SU-DHL-6 (cell line): Measurements from ENCODE around the gene PIK3CD.

ENCODE experiments used
- H2AFZ ChIP-seq: fragments of 200-600 bp; sonication (generic); 2 replicates; pipeline ENCODE4 v1.6.1; 2014; ENCODE audit warnings: low read depth, mild to moderate bottlenecking, moderate library complexity, mixed read lengths, antibody characterized with exemption, low read length; ENCODE audit not compliant: severe bottlenecking
- H3F3A ChIP-seq: fragments of 200-600 bp; shearing (Covaris generic); 2 replicates; pipeline ENCODE4 v1.6.0; 2016; ENCODE audit warnings: antibody characterized with exemption, mild to moderate bottlenecking; ENCODE audit not compliant: insufficient read depth
- H3K27ac ChIP-seq: fragments of 200-600 bp; sonication (generic); 2 replicates; pipeline ENCODE4 v1.5.1; 2016; ENCODE audit warnings: low read depth, mild to moderate bottlenecking, low read length, moderate library complexity, mixed read lengths
- H3K27me3 ChIP-seq: fragments of 200-600 bp; sonication (generic), shearing (Covaris generic); 2 replicates; pipeline ENCODE4 v1.6.0; 2014; ENCODE audit warnings: mild to moderate bottlenecking, low read length
- H3K36me3 ChIP-seq: fragments of 200-600 bp; sonication (generic); 2 replicates; pipeline ENCODE4 v1.6.1; 2014; ENCODE audit warnings: mild to moderate bottlenecking, low read length, mixed read lengths
- H3K4me2 ChIP-seq: fragments of 300-600, 200-600 bp; shearing (Covaris generic), sonication (generic); 2 replicates; pipeline ENCODE4 v1.6.0; 2014; ENCODE audit warnings: low read length, low read depth, mild to moderate bottlenecking; ENCODE audit not compliant: poor library complexity, severe bottlenecking
- H3K4me3 ChIP-seq: fragments of 200-600 bp; sonication (generic); 2 replicates; pipeline ENCODE4 v1.5.1; 2014; ENCODE audit warnings: antibody characterized with exemption, low read length, mild to moderate bottlenecking, mixed read lengths; ENCODE audit not compliant: insufficient read depth, poor library complexity, severe bottlenecking
- H3K79me2 ChIP-seq: fragments of 200-600 bp; sonication (generic); 2 replicates; pipeline ENCODE4 v1.6.1; 2014; ENCODE audit warnings: mild to moderate bottlenecking, low read length, moderate library complexity; ENCODE audit not compliant: insufficient read depth
- H3K9ac ChIP-seq: fragments of 200-600 bp; sonication (generic); 2 replicates; pipeline ENCODE4 v1.7.0; 2014; ENCODE audit warnings: mild to moderate bottlenecking, low read length
- H3K9me2 ChIP-seq: fragments of 200-600 bp; sonication (generic); replicated peaks from 2 replicates; pipeline ENCODE4 v1.6.1; 2014; ENCODE audit warnings: low read length; ENCODE audit not compliant: insufficient read depth
- H3K9me3 ChIP-seq: fragments of 200-600 bp; sonication (generic); 2 replicates; pipeline ENCODE4 v1.6.1; 2014; ENCODE audit warnings: low read length, mixed read lengths; ENCODE audit not compliant: insufficient read depth
- H4K20me1 ChIP-seq: fragments of 200-600 bp; sonication (generic); 2 replicates; pipeline ENCODE4 v1.6.1; 2014; ENCODE audit warnings: low read depth, mild to moderate bottlenecking, antibody characterized with exemption, low read length, moderate library complexity, mixed read lengths
- EZH2phosphoT487 ChIP-seq: fragments of 200-600 bp; sonication (generic), shearing (Covaris generic); conservative IDR thresholded peaks from 2 replicates; pipeline ENCODE4 v1.6.1; 2018; ENCODE audit warnings: mild to moderate bottlenecking, antibody characterized with exemption, low read length, moderate library complexity, mixed read lengths
- TF ChIP-seq, protein P1 (sequence below): fragments of 200-600 bp; sonication (generic); IDR thresholded peaks from one replicate; pipeline ENCODE4 v1.5.1; 2017; ENCODE audit warnings: antibody characterized with exemption, mild to moderate bottlenecking, low read length, moderate library complexity; ENCODE audit not compliant: insufficient read depth, poor library complexity, severe bottlenecking

Gene PIK3CD

DNA sequence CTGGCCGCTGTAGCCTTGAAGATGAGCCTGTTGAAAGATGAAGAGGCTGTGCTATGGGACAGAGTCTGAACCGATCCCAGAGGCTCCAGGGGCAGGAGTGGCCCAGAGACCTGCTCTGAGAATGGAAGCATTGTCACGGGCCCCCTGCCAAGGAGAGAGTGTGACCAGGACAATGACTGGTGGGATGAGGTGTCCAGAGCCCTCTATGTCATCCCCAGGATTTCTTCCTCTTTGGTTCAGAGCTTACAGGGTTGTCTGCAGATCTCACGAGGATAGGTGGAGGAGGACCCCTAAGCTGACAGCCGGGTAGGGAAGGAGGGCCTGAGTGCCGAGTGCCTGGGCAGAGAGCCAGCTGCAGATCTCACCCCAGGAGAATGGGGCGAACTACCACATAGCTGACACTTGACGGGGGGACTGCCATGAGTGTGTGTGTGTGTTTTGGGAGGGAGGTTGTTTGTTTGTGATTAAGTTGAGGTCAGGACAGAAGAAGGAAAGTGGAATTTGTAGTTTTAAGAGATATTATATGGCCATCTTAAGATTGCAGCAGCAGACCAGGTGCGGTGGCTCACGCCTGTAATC, 25.4 kb downstream of the PIK3CD start:
- TF ChIP-seq, protein P1, sequence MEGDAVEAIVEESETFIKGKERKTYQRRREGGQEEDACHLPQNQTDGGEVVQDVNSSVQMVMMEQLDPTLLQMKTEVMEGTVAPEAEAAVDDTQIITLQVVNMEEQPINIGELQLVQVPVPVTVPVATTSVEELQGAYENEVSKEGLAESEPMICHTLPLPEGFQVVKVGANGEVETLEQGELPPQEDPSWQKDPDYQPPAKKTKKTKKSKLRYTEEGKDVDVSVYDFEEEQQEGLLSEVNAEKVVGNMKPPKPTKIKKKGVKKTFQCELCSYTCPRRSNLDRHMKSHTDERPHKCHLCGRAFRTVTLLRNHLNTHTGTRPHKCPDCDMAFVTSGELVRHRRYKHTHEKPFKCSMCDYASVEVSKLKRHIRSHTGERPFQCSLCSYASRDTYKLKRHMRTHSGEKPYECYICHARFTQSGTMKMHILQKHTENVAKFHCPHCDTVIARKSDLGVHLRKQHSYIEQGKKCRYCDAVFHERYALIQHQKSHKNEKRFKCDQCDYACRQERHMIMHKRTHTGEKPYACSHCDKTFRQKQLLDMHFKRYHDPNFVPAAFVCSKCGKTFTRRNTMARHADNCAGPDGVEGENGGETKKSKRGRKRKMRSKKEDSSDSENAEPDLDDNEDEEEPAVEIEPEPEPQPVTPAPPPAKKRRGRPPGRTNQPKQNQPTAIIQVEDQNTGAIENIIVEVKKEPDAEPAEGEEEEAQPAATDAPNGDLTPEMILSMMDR = no peak
- TF ChIP-seq EZH2phosphoT487 = no peak
- Histone ChIP-seq H3K4me3 (no peak overlapping the region), H3K9ac (no peak overlapping the region), H2AFZ (no peak overlapping the region), H3K9me2 (no peaks in the 10 kb centered on the region), H4K20me1 (no peaks in the 10 kb centered on the region), H3F3A (no peaks in the 10 kb centered on the region), H3K9me3 (no peaks in the 10 kb centered on the region), H3K27ac (no peak overlapping the region), H3K27me3 (no peaks in the 10 kb centered on the region), H3K4me2 (no peak overlapping the region), H3K36me3 (no peaks in the 10 kb centered on the region), H3K79me2 (peaks cover 26% of the 10 kb centered on the region)

DNA sequence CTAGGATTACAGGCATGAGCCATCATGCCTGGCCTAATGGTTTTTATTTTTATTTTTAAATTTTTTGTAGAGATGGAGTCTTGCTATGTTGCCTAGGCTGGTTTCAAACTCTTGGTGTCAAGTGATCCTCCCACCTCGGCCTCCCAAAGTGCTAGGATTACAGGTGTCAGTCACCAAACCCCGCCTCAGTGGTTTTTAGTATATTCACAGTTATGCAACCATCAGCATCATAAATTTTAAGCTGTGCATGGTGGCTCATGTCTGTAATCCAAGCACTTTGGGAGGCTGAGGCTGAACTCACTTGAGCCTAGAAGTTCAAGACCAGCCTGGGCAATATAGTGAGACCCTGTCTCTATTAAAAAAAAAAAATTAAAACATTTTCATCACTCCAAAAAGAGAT, 28.6 kb downstream of the PIK3CD start:
- H3K9me2 ChIP-seq = no peaks in the 10 kb centered on the region
- H3K27ac ChIP-seq = peak overlapping the region; percentile 44; the same call in 1 of the 2 replicates
- no peak overlapping the region for H3K4me3 ChIP-seq
- no peaks in the 10 kb centered on the region for H3K9me3 ChIP-seq
- H3K4me2 ChIP-seq = no peak overlapping the region
- H3K36me3 ChIP-seq = no peaks in the 10 kb centered on the region
- H3F3A ChIP-seq = peaks cover 4% of the 10 kb centered on the region; the same call in 1 of the 2 replicates
- H3K9ac ChIP-seq = no peak overlapping the region
- H3K27me3 ChIP-seq = no peaks in the 10 kb centered on the region
- H4K20me1 ChIP-seq = no peaks in the 10 kb centered on the region
- TF ChIP-seq, protein P1 = no peak
- no peak for TF ChIP-seq EZH2phosphoT487
- H2AFZ ChIP-seq = no peak overlapping the region
- H3K79me2 ChIP-seq = peaks cover 21% of the 10 kb centered on the region

DNA sequence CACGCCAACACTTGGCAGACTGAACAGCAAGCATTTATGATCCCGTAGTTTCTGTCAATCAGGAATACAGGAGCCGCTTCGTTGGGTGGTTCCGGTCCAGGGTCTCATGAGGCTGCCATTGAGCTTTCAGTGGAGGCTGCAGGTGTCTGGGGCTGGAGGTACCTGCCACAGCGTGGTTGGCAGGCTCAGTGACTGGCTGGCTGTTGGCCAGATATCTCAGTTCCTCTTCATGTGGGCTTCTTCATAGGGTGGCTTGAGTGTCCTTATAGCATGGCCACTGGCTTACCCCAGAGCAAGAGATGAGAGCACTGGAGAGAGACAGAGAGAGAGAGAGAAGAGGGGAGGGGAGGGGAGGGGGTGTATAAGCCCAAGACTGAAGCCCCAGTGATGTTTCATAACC, 29.3 kb downstream of the PIK3CD start:
- Histone ChIP-seq H4K20me1 (no peaks in the 10 kb centered on the region), H3K4me2 (peak overlapping the region; percentile 28), H3K27me3 (no peaks in the 10 kb centered on the region), H3K4me3 (no peak overlapping the region), H3K79me2 (peaks cover 21% of the 10 kb centered on the region), H3K36me3 (no peaks in the 10 kb centered on the region), H3K9ac (no peak overlapping the region), H2AFZ (no peak overlapping the region), H3K27ac (peak overlapping the region; percentile 44; the same call in 1 of the 2 replicates), H3K9me2 (no peaks in the 10 kb centered on the region), H3F3A (peaks cover 10% of the 10 kb centered on the region), H3K9me3 (no peaks in the 10 kb centered on the region)
- TF ChIP-seq, protein P1 = no peak
